PC-9 (cell line): ENCODE measurements around the gene ASTL.

Experiments
- CTCF ChIP-seq: fragments of 200-600 bp; sonication (generic); conservative IDR thresholded peaks from 2 replicates; pipeline ENCODE4 v1.6.1; 2017; ENCODE audit warnings: mixed run types, antibody characterized with exemption, mild to moderate bottlenecking, moderate library complexity
- EZH2 ChIP-seq: fragments of 200-600 bp; sonication (generic); IDR thresholded peaks from 2 replicates; pipeline ENCODE4 v1.8.0; 2017; ENCODE audit warnings: antibody characterized with exemption, low read depth

- TF ChIP-seq EZH2 = no peak
- TF ChIP-seq CTCF = no peak
Observed at GRCh38 chr2:96157649-96158553, 19.6 kb upstream of the ASTL start.
